ACC112 (cell line): Measurements from ENCODE around the gene HMCN1.

ENCODE experiments used
- H2AFZ ChIP-seq: fragments of 200-600 bp; sonication (generic); one replicate; pipeline ENCODE4 v1.6.0; 2017; ENCODE audit warnings: antibody characterized with exemption, low read length; ENCODE audit not compliant: unreplicated experiment
- H3K27ac ChIP-seq: fragments of 200-600 bp; sonication (generic); 2 replicates; pipeline ENCODE4 v1.5.1; 2014; ENCODE audit warnings: low read depth, mild to moderate bottlenecking, antibody characterized with exemption, low read length, moderate library complexity
- H3K27me3 ChIP-seq: fragments of 200-600 bp; sonication (generic); 2 replicates; pipeline ENCODE4 v1.6.1; 2014; ENCODE audit warnings: mild to moderate bottlenecking, antibody characterized with exemption, low read length, moderate library complexity, mixed read lengths; ENCODE audit not compliant: insufficient read depth
- H3K36me3 ChIP-seq: fragments of 200-600 bp; sonication (generic); 2 replicates; pipeline ENCODE4 v1.6.1; 2016; ENCODE audit warnings: mild to moderate bottlenecking, antibody characterized with exemption, low read length, moderate library complexity, mixed read lengths; ENCODE audit not compliant: insufficient read depth
- H3K4me1 ChIP-seq: fragments of 200-600 bp; sonication (generic); one replicate; pipeline ENCODE4 v1.6.1; 2016; ENCODE audit warnings: low read length, mixed read lengths; ENCODE audit not compliant: insufficient read depth, unreplicated experiment, control insufficient read depth
- H3K4me3 ChIP-seq: fragments of 200-600 bp; sonication (generic); 2 replicates; pipeline ENCODE4 v1.5.1; 2014; ENCODE audit warnings: mild to moderate bottlenecking, low read depth, low read length
- H3K79me2 ChIP-seq: fragments of 200-600 bp; sonication (generic); one replicate; pipeline ENCODE4 v1.6.0; 2016; ENCODE audit warnings: low read length; ENCODE audit not compliant: control insufficient read depth, unreplicated experiment, insufficient read depth

Gene HMCN1

DNA sequence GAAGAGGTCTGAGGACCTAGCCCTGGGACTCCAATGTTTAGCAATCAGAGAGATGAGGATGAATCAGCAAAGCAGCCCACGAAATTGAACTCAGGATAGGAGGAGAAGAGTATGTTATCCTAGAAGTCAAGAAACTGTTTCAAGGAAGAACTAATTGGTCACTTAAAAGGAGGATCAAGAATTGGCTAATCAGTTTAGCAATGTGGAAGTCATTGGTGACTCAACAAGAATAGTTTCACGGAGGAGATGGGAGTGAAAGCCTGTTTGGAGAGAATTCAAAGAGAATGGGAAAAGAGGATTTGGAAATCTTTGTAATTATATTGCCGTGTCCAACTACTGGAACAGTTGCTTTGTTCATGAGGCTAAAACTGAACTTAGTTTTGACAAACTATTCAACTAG is 7.4 kb downstream of the HMCN1 start:
- Histone ChIP-seq H3K4me1 (no peaks in the 10 kb centered on the region), H3K27ac (no peak overlapping the region), H3K79me2 (no peaks in the 10 kb centered on the region), H3K27me3 (no peaks in the 10 kb centered on the region), H3K36me3 (no peaks in the 10 kb centered on the region), H3K4me3 (no peak overlapping the region), H2AFZ (no peak overlapping the region)

DNA sequence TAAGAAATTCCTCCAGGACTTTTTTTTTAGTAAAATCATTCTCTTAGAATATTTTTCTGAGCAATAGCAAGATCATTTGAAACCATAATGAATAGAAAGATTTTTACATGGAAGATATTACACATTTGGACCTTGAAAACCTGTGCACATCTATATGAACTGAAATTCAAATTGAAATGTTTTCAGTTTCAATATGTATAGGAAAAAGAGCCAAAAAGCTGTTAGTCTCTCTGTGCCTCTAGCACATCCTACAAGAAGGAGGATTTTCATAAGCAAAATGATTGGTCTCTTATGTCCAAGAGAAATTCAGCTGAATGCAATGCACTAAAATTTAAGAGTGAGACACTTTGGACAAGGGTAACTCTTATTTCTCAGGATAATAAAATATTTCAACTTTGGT is 8.2 kb downstream of the HMCN1 start:
- Histone ChIP-seq H3K27ac (no peak overlapping the region), H3K36me3 (no peaks in the 10 kb centered on the region), H3K4me1 (no peaks in the 10 kb centered on the region), H3K4me3 (no peak overlapping the region), H3K27me3 (no peaks in the 10 kb centered on the region), H2AFZ (no peak overlapping the region), H3K79me2 (no peaks in the 10 kb centered on the region)

DNA sequence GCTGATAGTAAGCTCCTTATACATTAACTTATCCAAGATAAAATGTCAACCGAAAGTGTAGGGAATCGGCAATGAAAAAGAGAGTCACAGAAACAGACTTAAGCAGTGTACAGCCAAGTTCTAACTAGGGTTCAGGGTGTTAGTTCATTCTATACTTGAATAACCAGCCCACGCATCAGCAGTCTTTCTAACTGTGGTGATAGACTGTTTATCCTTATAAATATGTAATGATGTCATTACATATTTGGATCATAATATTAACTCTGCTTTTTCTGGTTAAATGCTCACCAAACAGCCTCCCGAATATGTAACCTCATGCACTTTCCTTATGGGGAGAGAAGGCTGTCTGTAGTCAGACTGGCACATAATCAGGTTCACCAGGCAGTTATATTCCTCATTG is 11.0 kb downstream of the HMCN1 start:
- Histone ChIP-seq H3K36me3 (no peaks in the 10 kb centered on the region), H3K27me3 (no peaks in the 10 kb centered on the region), H2AFZ (no peak overlapping the region)

DNA sequence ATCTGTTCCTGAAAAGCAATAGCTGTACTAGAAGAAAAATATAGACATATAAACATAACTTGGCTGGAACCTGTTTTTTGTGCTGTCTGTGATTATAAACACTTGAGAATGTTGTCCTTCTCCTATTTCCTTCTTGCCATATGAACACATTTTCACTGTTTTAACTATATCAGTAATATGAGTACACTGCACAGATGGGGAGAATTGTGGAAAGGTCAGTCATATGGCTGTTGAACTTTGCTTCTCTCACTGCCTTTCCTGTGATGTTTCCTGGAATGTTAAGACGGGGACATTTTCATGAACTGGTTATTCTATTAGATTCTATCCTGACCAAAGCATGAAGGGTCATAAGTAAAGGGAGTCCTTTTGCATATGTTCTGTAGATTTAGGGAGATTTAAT is 24.9 kb downstream of the HMCN1 start:
- Histone ChIP-seq H3K27ac (no peak overlapping the region), H3K36me3 (no peaks in the 10 kb centered on the region), H3K27me3 (no peaks in the 10 kb centered on the region), H3K79me2 (no peaks in the 10 kb centered on the region), H3K4me3 (no peak overlapping the region), H2AFZ (no peak overlapping the region), H3K4me1 (no peaks in the 10 kb centered on the region)

More for the DNA sequence above, 11.0 kb downstream of the HMCN1 start:
- Histone ChIP-seq H3K4me3 (no peak overlapping the region), H3K79me2 (no peaks in the 10 kb centered on the region), H3K4me1 (peaks cover 9% of the 10 kb centered on the region), H3K27ac (no peak overlapping the region)

DNA sequence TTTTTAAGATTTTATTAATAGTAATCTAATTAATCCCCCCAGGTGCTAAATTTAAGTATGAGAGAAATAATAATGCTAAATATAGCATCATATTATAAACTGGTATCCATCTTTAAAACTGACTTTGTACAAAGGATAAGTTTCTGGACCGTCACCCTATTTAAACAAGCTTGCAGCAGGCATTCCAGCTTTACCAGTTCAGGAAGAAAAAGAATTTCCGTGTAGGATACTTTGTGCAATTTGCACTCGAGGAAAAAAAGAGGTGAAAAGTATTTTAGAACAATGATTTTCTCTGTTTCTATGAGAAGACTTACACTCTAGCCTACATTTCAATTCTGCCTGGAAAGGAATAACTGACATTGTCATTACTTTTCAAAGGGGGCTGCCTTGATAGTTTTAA is 27.6 kb downstream of the HMCN1 start:
- no peaks in the 10 kb centered on the region for H3K79me2 ChIP-seq
- no peaks in the 10 kb centered on the region for H3K36me3 ChIP-seq
- H3K27ac ChIP-seq, result no peak overlapping the region
- no peaks in the 10 kb centered on the region for H3K4me1 ChIP-seq
- H3K27me3 ChIP-seq, result no peaks in the 10 kb centered on the region
- H3K4me3 ChIP-seq, result no peak overlapping the region
- H2AFZ ChIP-seq, result no peak overlapping the region

DNA sequence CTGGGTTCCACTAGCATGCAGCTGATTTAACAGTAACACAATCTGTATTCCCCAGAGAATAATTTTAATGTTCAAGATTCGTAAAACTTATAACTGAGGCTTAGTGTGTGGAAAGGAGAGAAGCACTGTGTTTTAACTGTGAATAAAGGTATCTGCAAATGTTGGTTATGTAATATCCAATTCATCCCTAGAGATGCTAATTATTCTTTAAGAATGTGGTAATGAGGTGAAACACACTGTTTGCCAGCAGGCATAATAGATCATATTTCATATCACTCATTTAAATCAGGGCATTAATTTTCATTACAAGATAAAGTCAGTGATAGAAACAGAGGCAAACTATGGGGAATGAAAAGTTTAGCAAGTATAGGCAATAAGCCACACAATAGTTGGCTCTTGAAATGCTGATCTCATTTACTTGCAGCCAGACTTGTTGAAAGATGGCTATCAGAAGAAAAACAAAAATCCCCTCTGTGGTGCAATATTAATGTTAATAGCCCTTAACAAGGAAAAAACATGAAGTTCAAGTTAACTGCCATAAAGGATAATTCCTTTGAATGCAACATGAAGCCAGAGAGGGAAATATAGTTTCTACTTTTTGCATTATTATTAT is 33.4 kb downstream of the HMCN1 start:
- Histone ChIP-seq H3K4me3 (no peak overlapping the region), H3K4me1 (no peaks in the 10 kb centered on the region), H3K79me2 (no peaks in the 10 kb centered on the region), H2AFZ (no peak overlapping the region), H3K27me3 (no peaks in the 10 kb centered on the region), H3K27ac (no peak overlapping the region), H3K36me3 (no peaks in the 10 kb centered on the region)

DNA sequence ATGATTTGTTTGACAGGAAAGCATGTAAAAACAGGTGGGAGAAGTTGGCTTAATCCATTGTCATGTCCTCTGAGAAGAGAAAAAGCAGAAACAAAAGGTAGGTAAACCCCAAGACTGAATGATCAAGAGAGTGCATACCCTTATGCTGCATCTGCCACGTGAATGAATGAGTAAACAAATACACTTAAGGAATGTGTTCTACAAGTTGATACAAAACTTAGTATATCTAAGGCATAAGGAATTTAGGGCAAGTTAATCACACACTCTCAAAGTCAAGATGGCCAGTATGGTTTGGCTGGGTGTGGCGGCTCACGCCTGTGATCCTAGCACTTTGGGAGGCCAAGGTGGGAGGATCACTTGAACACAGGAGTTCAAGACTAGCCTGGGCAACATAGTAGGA is 34.2 kb downstream of the HMCN1 start:
- Histone ChIP-seq H3K4me1 (no peaks in the 10 kb centered on the region), H2AFZ (no peak overlapping the region), H3K27ac (no peak overlapping the region), H3K79me2 (no peaks in the 10 kb centered on the region), H3K36me3 (no peaks in the 10 kb centered on the region), H3K4me3 (no peak overlapping the region), H3K27me3 (no peaks in the 10 kb centered on the region)

DNA sequence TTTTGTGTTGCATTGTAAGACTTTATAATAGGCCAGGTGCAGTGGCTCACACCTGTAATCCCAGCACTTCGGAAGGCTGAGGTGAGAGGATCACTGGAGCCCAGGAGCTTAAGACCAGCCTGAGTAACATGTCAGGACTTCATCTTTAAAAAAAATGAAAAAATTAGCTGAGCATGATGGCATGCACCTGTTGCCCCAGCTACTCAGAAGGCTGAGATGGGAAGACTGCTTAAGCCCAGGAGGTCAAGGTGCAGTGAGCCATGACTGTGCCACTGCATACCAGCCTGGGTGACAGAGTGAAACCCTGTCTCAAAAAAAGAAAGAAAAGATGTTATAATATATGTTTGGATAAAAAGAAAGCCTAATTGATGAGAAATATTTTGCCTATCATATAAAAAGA is 34.9 kb downstream of the HMCN1 start:
- no peak overlapping the region for H2AFZ ChIP-seq
- H3K4me3 ChIP-seq, result no peak overlapping the region
- H3K79me2 ChIP-seq, result no peaks in the 10 kb centered on the region
- H3K4me1 ChIP-seq, result no peaks in the 10 kb centered on the region
- H3K27me3 ChIP-seq, result peaks cover 1% of the 10 kb centered on the region; the same call in 1 of the 2 replicates
- H3K36me3 ChIP-seq, result no peaks in the 10 kb centered on the region
- H3K27ac ChIP-seq, result no peak overlapping the region

DNA sequence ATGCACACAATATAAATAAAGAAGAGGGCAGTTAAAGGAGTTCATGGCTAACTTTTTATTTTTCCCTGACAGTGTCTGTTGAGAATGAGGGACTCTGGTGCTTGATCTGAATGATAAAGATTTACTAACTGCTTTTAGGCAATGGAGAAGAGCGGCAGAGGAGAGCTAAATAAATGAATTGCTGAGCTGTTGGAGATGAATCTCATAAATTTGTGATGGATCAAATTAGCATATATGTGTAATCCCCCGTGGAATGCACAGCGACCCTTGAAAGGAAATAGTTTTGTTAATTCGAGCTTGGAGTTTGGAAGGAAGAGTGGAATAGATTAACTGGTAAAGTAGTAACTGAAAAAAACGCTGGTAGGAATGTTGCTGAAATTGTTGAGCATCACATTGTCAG is 40.2 kb downstream of the HMCN1 start:
- Histone ChIP-seq H3K27me3 (peaks cover 10% of the 10 kb centered on the region; the same call in 1 of the 2 replicates), H3K4me3 (no peak overlapping the region), H2AFZ (no peak overlapping the region), H3K36me3 (no peaks in the 10 kb centered on the region), H3K4me1 (no peaks in the 10 kb centered on the region), H3K27ac (no peak overlapping the region), H3K79me2 (no peaks in the 10 kb centered on the region)

DNA sequence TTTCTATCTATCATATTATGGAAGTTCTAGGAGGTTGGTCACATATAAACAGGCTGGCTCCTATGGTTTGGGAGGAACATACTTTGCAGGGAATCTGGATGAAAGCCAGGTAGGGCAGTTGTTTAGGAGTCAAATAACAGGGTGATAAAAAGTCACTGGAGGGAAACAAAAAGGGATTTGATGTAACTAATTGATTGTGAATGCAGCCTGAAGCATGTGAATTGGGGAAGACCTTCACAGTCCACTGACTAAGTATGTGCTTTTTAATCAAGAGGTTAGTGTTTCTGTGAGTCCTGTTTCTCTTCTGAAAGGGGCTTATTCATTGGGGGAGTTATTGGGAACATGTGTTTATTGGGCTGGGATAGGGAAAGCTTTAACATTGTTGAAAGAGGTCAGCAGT is 41.3 kb downstream of the HMCN1 start:
- H2AFZ ChIP-seq, result no peak overlapping the region
- no peaks in the 10 kb centered on the region for H3K4me1 ChIP-seq
- H3K27me3 ChIP-seq, result peaks cover 10% of the 10 kb centered on the region; the same call in 1 of the 2 replicates
- no peak overlapping the region for H3K4me3 ChIP-seq
- H3K79me2 ChIP-seq, result no peaks in the 10 kb centered on the region
- H3K27ac ChIP-seq, result no peak overlapping the region
- no peaks in the 10 kb centered on the region for H3K36me3 ChIP-seq

DNA sequence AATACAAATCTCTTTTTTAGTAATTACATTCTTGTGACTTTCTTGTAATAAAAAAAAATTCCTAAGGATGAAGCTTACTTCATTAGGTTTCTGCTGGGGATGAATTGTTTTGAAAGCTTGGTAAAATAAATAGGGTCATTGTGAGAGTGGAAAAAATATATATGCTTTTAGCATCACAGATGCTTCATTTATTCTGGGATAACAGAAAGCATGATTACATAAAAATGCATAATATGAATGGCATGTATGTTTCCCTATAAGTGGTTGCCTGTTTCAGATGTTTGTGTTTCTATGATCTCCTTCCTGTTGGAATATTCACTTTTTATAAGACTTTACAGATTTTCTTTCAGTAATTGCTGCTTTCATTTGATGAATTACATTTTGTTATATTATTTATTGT is 42.3 kb downstream of the HMCN1 start:
- H3K4me1 ChIP-seq, result no peaks in the 10 kb centered on the region
- H2AFZ ChIP-seq, result no peak overlapping the region
- H3K36me3 ChIP-seq, result no peaks in the 10 kb centered on the region
- no peaks in the 10 kb centered on the region for H3K79me2 ChIP-seq
- no peak overlapping the region for H3K4me3 ChIP-seq
- peaks cover 10% of the 10 kb centered on the region; the same call in 1 of the 2 replicates for H3K27me3 ChIP-seq
- no peak overlapping the region for H3K27ac ChIP-seq
